Measurements from ENCODE around the gene TMEM30B. TPM values are rescaled to one million over a fixed set of nuclear protein-coding genes. Genes with fewer than 3 reads are reported as not detected.

TMEM30B gene
- total RNA-seq, 1 donor from 2014 or later: 1.6 TPM

DNA sequence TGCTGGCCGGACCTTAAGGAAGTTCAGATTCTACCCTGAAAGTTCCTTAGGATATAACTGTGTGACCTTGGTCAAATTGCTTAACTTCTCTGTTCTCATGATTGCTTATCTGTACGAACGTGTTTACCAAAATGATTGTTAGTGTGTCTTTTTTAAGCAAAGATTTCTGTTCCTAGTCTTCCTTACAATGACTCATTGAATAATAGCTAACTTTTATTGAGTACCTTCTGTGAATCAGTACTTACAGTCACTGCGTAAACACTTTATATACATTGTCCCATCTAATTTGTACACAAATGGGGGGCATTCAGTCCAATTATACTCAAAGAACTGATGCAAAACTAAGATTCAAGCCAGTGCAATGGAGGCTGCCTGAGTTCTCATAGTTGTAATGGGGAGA, 4.2 kb upstream of the TMEM30B start:
- no peak overlapping the region for H3K9ac ChIP-seq (ENCODE audit: low read depth in 1 of 3, low read length in 3 of 3)
- H3K4me3 ChIP-seq (ENCODE audit: low read length in 3 of 3): no peak overlapping the region
- no peaks in the 10 kb centered on the region for H3K9me3 ChIP-seq (ENCODE audit: control insufficient read depth in 3 of 3, low read length in 3 of 3)
- H3K27ac ChIP-seq (ENCODE audit: low read depth, low read length): no peak overlapping the region
- no peaks in the 10 kb centered on the region for H3K27me3 ChIP-seq (ENCODE audit: control insufficient read depth in 3 of 3, insufficient read depth in 3 of 3, low read length in 3 of 3)
- no peaks in the 10 kb centered on the region for H3K36me3 ChIP-seq (ENCODE audit: control insufficient read depth in 3 of 3, insufficient read depth in 3 of 3, low read length in 3 of 3)
- H3K4me1 ChIP-seq (ENCODE audit: control insufficient read depth in 3 of 3, insufficient read depth in 3 of 3, low read length in 3 of 3): peaks cover 7 to 20% (median 17%) of the 10 kb centered on the region in 3 donors

DNA sequence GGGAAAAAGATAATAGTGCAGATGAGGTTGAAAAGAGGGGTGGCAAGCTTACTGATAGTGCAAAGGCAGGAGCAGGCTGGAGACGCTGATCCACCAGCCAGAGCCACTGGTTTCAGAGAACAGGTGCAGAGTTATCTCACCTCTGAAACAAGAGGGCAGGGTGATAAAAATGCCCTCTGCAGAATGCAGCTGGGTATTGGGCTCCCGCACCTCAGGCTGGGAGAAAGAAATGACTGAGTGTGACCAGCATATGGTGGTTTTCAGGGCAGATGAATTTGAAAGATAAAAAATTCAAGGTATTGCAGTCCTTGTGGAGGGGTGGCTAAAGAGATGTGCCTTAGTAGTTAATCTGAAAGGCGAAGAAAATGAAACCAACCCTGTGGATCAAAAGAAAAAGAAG, 2.9 kb upstream of the TMEM30B start:
- Histone ChIP-seq H3K9ac (ENCODE audit: low read depth in 1 of 3, low read length in 3 of 3) (peak overlapping the region in 1 of 3 donors; percentile 20), H3K36me3 (ENCODE audit: control insufficient read depth in 3 of 3, insufficient read depth in 3 of 3, low read length in 3 of 3) (no peaks in the 10 kb centered on the region), H3K27ac (ENCODE audit: low read depth, low read length) (no peak overlapping the region), H3K9me3 (ENCODE audit: control insufficient read depth in 3 of 3, low read length in 3 of 3) (no peaks in the 10 kb centered on the region), H3K27me3 (ENCODE audit: control insufficient read depth in 3 of 3, insufficient read depth in 3 of 3, low read length in 3 of 3) (peaks cover 0 to 3% (median 0%) of the 10 kb centered on the region in 3 donors), H3K4me3 (ENCODE audit: low read length in 3 of 3) (no peak overlapping the region), H3K4me1 (ENCODE audit: control insufficient read depth in 3 of 3, insufficient read depth in 3 of 3, low read length in 3 of 3) (peaks cover 15 to 29% (median 26%) of the 10 kb centered on the region in 3 donors)

DNA sequence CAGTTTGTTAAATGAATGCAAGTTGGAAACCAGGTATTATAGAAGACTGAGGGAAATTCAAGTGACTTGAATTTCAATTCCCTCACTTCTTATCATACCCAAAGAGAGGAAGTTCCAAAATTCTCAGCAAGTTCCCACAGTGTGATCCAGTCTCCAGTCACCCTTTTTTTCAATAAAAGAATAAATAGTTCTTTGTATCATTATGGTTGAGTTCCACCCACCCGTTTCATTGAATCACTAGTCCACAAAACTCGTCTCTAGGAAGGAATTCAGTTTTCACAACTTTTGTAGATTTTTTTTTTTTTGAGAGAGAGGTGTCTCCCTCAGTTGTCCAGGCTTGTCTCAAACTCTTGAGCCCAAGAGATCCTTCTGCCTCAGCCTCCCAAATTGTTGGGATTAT, 1.6 kb upstream of the TMEM30B start:
- H3K27me3 ChIP-seq (ENCODE audit: control insufficient read depth in 3 of 3, insufficient read depth in 3 of 3, low read length in 3 of 3): peaks cover 0 to 3% (median 0%) of the 10 kb centered on the region in 3 donors
- H3K36me3 ChIP-seq (ENCODE audit: control insufficient read depth in 3 of 3, insufficient read depth in 3 of 3, low read length in 3 of 3): no peaks in the 10 kb centered on the region
- H3K27ac ChIP-seq (ENCODE audit: low read depth, low read length): no peak overlapping the region
- H3K9me3 ChIP-seq (ENCODE audit: control insufficient read depth in 3 of 3, low read length in 3 of 3): no peaks in the 10 kb centered on the region
- peaks cover 15 to 29% (median 26%) of the 10 kb centered on the region in 3 donors for H3K4me1 ChIP-seq (ENCODE audit: control insufficient read depth in 3 of 3, insufficient read depth in 3 of 3, low read length in 3 of 3)
- no peak overlapping the region for H3K9ac ChIP-seq (ENCODE audit: low read depth in 1 of 3, low read length in 3 of 3)
- H3K4me3 ChIP-seq (ENCODE audit: low read length in 3 of 3): no peak overlapping the region

DNA sequence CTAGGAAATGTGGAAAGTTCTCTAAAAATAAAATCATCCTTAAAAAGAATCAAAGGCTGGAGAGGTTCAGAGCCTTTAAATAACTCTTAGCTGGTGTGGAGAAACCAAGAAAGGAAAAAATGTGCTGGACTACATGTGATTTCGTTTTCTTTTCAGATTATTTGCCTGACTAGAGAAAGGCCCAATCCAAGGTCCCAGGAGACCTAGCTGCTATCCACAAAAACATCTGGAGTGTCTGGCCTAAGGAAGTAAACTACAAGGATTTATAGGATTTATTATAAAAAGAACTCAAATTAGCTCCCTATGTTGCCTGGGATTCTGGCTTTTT, 774 bp upstream of the TMEM30B start:
- H3K4me1 ChIP-seq (ENCODE audit: control insufficient read depth in 3 of 3, insufficient read depth in 3 of 3, low read length in 3 of 3): peaks cover 15 to 29% (median 26%) of the 10 kb centered on the region in 3 donors
- no peak overlapping the region for H3K27ac ChIP-seq (ENCODE audit: low read depth, low read length)
- no peak overlapping the region for H3K9ac ChIP-seq (ENCODE audit: low read depth in 1 of 3, low read length in 3 of 3)
- H3K9me3 ChIP-seq (ENCODE audit: control insufficient read depth in 3 of 3, low read length in 3 of 3): no peaks in the 10 kb centered on the region
- no peaks in the 10 kb centered on the region for H3K36me3 ChIP-seq (ENCODE audit: control insufficient read depth in 3 of 3, insufficient read depth in 3 of 3, low read length in 3 of 3)
- H3K4me3 ChIP-seq (ENCODE audit: low read length in 3 of 3): peak overlapping the region in 1 of 3 donors; percentile 75
- peaks cover 0 to 3% (median 0%) of the 10 kb centered on the region in 3 donors for H3K27me3 ChIP-seq (ENCODE audit: control insufficient read depth in 3 of 3, insufficient read depth in 3 of 3, low read length in 3 of 3)

DNA sequence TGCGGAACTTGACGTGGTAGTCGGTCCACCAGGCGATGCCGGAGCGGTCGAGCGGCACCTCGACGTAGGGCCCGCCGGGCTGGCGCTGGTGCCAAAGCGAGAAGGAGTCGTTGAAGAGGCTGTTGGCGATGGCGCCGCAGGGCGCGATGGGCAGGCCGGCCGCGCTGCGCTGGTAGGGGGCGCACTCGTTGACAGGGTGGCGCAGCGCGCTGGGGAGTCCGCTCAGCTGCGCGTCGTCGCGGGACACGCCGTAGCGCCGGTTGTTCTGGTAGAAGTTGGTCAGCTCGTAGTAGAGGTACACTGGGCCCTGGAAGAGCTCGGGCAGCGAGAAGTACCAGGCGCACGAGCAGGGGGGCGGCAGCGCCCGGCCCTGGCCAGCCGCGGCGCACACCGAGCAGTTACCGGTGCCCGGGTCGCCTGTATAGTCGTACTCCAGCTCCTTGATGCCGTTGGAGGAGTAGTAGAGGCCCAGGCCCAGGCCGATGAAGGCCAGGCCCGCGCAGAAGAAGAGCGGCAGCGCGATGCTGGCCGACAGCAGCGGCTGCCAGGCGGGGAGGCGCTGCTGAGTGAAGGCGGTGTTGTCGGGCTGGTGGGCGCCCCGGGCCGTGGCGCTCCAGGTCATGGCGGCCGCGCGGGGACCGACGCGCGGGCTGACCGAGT, 482 bp downstream of the TMEM30B start:
- H3K9ac ChIP-seq (ENCODE audit: low read depth in 1 of 3, low read length in 3 of 3): peak overlapping the region; percentile 83 to 89 (median 88)
- H3K4me3 ChIP-seq (ENCODE audit: low read length in 3 of 3): peak overlapping the region; percentile 75 to 83 (median 77)
- H3K36me3 ChIP-seq (ENCODE audit: control insufficient read depth in 3 of 3, insufficient read depth in 3 of 3, low read length in 3 of 3): no peaks in the 10 kb centered on the region
- H3K27ac ChIP-seq (ENCODE audit: low read depth, low read length): peak overlapping the region; percentile 79
- H3K27me3 ChIP-seq (ENCODE audit: control insufficient read depth in 3 of 3, insufficient read depth in 3 of 3, low read length in 3 of 3): peaks cover 0 to 3% (median 0%) of the 10 kb centered on the region in 3 donors
- H3K9me3 ChIP-seq (ENCODE audit: control insufficient read depth in 3 of 3, low read length in 3 of 3): no peaks in the 10 kb centered on the region
- H3K4me1 ChIP-seq (ENCODE audit: control insufficient read depth in 3 of 3, insufficient read depth in 3 of 3, low read length in 3 of 3): peaks cover 15 to 23% (median 23%) of the 10 kb centered on the region in 3 donors

DNA sequence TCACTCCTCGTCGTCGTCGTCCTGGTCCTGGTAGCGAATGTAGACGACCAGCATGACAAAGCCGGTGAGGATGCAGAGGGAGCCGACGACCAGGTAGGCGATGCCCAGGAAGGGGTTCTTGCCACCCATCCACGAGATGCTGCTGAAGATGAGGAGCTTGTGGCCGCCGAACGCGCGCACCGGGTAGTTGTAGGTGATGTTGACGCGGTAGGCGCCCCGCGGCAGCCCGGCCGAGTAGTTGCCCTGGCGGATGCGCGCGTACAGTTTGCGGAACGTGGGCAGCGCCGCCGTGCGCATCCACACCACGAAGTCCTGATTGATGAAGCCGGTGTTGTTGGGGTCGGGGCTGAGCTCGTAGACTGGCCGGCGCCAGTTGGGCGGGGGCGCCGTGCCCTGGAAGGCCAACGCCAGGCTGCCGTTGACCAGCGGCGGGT, 1.0 kb downstream of the TMEM30B start:
- peaks cover 0 to 3% (median 0%) of the 10 kb centered on the region in 3 donors for H3K27me3 ChIP-seq (ENCODE audit: control insufficient read depth in 3 of 3, insufficient read depth in 3 of 3, low read length in 3 of 3)
- peak overlapping the region; percentile 79 for H3K27ac ChIP-seq (ENCODE audit: low read depth, low read length)
- H3K4me1 ChIP-seq (ENCODE audit: control insufficient read depth in 3 of 3, insufficient read depth in 3 of 3, low read length in 3 of 3): peaks cover 15 to 20% (median 19%) of the 10 kb centered on the region in 3 donors
- H3K4me3 ChIP-seq (ENCODE audit: low read length in 3 of 3): peak overlapping the region; percentile 75 to 83 (median 77)
- H3K9me3 ChIP-seq (ENCODE audit: control insufficient read depth in 3 of 3, low read length in 3 of 3): no peaks in the 10 kb centered on the region
- peak overlapping the region; percentile 83 to 89 (median 88) for H3K9ac ChIP-seq (ENCODE audit: low read depth in 1 of 3, low read length in 3 of 3)
- no peaks in the 10 kb centered on the region for H3K36me3 ChIP-seq (ENCODE audit: control insufficient read depth in 3 of 3, insufficient read depth in 3 of 3, low read length in 3 of 3)

DNA sequence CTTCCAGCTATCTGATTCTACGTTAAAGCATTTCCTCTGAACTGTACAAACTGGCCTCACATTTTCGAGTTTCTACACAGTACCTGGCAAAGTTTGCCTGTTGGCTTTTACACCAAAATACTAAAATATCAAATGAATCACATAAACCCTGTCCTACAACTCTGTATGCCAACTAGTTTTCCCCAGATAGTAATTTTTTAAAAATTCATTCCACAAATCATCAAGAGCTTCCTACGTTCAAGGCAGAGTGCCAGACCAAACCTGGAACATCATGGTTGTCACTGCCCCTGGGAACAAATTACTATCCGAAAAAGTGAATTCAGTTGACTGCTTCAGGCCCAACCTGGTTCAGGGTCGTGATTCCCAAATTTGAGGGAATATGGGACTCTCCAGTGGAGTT, 2.1 kb downstream of the TMEM30B start:
- Histone ChIP-seq H3K4me1 (ENCODE audit: control insufficient read depth in 3 of 3, insufficient read depth in 3 of 3, low read length in 3 of 3) (peaks cover 14 to 19% (median 16%) of the 10 kb centered on the region in 3 donors), H3K27me3 (ENCODE audit: control insufficient read depth in 3 of 3, insufficient read depth in 3 of 3, low read length in 3 of 3) (peaks cover 0 to 3% (median 0%) of the 10 kb centered on the region in 3 donors)

DNA sequence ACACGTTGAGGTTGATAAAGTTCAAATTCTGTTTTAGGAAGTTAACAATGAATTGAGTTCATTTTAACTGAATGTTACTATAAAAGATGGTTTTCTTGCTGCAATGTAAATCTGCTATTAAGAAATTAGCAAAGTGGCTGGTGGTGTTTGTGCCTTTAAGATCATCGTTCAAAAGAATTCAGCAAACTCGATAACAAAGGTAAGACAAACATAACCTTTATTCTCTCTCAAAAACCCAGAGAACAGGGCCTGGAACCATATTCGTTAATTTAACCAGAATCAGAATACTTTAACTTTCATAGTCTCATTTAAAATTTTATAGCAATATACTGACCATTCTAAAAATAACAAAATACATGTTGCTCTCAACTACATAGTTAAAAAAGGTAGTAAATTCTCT, 3.4 kb downstream of the TMEM30B start:
- Histone ChIP-seq H3K27me3 (ENCODE audit: control insufficient read depth in 3 of 3, insufficient read depth in 3 of 3, low read length in 3 of 3) (peaks cover 0 to 3% (median 0%) of the 10 kb centered on the region in 3 donors), H3K4me3 (ENCODE audit: low read length in 3 of 3) (no peak overlapping the region), H3K9ac (ENCODE audit: low read depth in 1 of 3, low read length in 3 of 3) (no peak overlapping the region), H3K4me1 (ENCODE audit: control insufficient read depth in 3 of 3, insufficient read depth in 3 of 3, low read length in 3 of 3) (peaks cover 11 to 19% (median 16%) of the 10 kb centered on the region in 3 donors), H3K9me3 (ENCODE audit: control insufficient read depth in 3 of 3, low read length in 3 of 3) (no peaks in the 10 kb centered on the region), H3K36me3 (ENCODE audit: control insufficient read depth in 3 of 3, insufficient read depth in 3 of 3, low read length in 3 of 3) (no peaks in the 10 kb centered on the region), H3K27ac (ENCODE audit: low read depth, low read length) (no peak overlapping the region)

More for the DNA sequence above, 2.1 kb downstream of the TMEM30B start:
- Histone ChIP-seq H3K27ac (ENCODE audit: low read depth, low read length) (no peak overlapping the region), H3K36me3 (ENCODE audit: control insufficient read depth in 3 of 3, insufficient read depth in 3 of 3, low read length in 3 of 3) (no peaks in the 10 kb centered on the region), H3K4me3 (ENCODE audit: low read length in 3 of 3) (no peak overlapping the region), H3K9me3 (ENCODE audit: control insufficient read depth in 3 of 3, low read length in 3 of 3) (no peaks in the 10 kb centered on the region), H3K9ac (ENCODE audit: low read depth in 1 of 3, low read length in 3 of 3) (no peak overlapping the region)

DNA sequence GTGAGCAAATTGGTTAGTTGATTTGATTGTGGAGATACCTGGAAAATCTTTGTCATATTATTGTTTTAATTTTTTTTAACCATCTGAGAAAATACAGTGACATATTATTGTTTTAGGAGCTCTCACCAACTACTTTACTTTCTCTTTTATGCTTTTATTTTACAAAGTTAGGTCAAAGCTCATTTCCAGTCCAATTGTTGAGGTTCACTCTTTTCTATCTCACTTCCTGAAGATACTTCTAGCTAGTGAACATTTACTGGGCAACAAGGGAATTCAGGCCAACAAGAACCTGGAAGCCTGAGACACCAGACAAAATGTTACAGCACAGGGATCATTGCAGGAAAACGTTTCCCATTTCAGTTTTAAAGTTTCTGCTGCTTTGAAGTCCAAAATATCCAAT, 3.9 kb downstream of the TMEM30B start:
- peaks cover 11 to 16% (median 16%) of the 10 kb centered on the region in 3 donors for H3K4me1 ChIP-seq (ENCODE audit: control insufficient read depth in 3 of 3, insufficient read depth in 3 of 3, low read length in 3 of 3)
- H3K27ac ChIP-seq (ENCODE audit: low read depth, low read length): no peak overlapping the region
- H3K9me3 ChIP-seq (ENCODE audit: control insufficient read depth in 3 of 3, low read length in 3 of 3): no peaks in the 10 kb centered on the region
- no peak overlapping the region for H3K4me3 ChIP-seq (ENCODE audit: low read length in 3 of 3)
- no peaks in the 10 kb centered on the region for H3K36me3 ChIP-seq (ENCODE audit: control insufficient read depth in 3 of 3, insufficient read depth in 3 of 3, low read length in 3 of 3)
- H3K9ac ChIP-seq (ENCODE audit: low read depth in 1 of 3, low read length in 3 of 3): no peak overlapping the region
- H3K27me3 ChIP-seq (ENCODE audit: control insufficient read depth in 3 of 3, insufficient read depth in 3 of 3, low read length in 3 of 3): peaks cover 0 to 3% (median 0%) of the 10 kb centered on the region in 3 donors

DNA sequence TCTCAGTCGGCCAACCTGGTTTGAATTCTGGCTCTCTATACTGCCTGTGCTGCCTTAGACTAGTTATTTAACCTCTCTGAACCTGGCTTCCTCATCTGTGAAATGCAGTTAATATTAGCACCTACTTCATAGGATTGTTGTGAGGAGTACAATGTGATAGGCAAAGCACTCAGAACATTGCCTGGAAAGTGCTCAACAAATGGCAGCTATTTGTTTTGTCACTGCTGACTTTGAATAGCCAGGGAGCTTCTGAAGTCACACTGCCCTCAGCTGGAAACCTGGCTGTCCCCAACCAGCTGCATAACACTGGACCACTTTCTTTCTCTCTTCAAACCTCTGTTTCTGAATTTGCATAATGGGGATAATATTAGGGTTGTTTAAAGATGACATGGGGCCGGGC, 9.6 kb downstream of the TMEM30B start:
- Histone ChIP-seq H3K27me3 (ENCODE audit: control insufficient read depth in 3 of 3, insufficient read depth in 3 of 3, low read length in 3 of 3) (no peaks in the 10 kb centered on the region), H3K4me1 (ENCODE audit: control insufficient read depth in 3 of 3, insufficient read depth in 3 of 3, low read length in 3 of 3) (peaks cover 3 to 5% (median 4%) of the 10 kb centered on the region in 3 donors), H3K36me3 (ENCODE audit: control insufficient read depth in 3 of 3, insufficient read depth in 3 of 3, low read length in 3 of 3) (no peaks in the 10 kb centered on the region), H3K27ac (ENCODE audit: low read depth, low read length) (no peak overlapping the region), H3K9me3 (ENCODE audit: control insufficient read depth in 3 of 3, low read length in 3 of 3) (no peaks in the 10 kb centered on the region), H3K4me3 (ENCODE audit: low read length in 3 of 3) (no peak overlapping the region), H3K9ac (ENCODE audit: low read depth in 1 of 3, low read length in 3 of 3) (no peak overlapping the region)

All from skeletal muscle tissue (tissue), 4 donors.